Fibroblast of lung (primary cell): ENCODE measurements around the gene FHL1. TPM values are rescaled to one million over a fixed set of nuclear protein-coding genes. Genes with fewer than 3 reads are reported as not detected.

Experiments used
- DNase-seq, 2 donors: peaks; one replicate each; pipeline versions ENCODE4 v3.0.0 to v3.0.0-alpha.2; 2010; ENCODE audit warnings: low read depth in 2 of 2
- H2AFZ ChIP-seq: 2 replicates; pipeline ENCODE4 v1.5.1; 2012; ENCODE audit warnings: low read length, control low read depth, inconsistent platforms
- H3K27ac ChIP-seq: 2 replicates; pipeline ENCODE4 v1.5.1; 2011; ENCODE audit warnings: low read length, control low read depth; ENCODE audit not compliant: insufficient read depth
- H3K27me3 ChIP-seq: 2 replicates; pipeline ENCODE4 v1.5.1; 2011; ENCODE audit warnings: mild to moderate bottlenecking, low read length; ENCODE audit not compliant: control insufficient read depth, insufficient read depth
- H3K36me3 ChIP-seq: 2 replicates; pipeline ENCODE4 v1.5.1; 2011; ENCODE audit warnings: low read length; ENCODE audit not compliant: control insufficient read depth, insufficient read depth
- H3K4me1 ChIP-seq: 2 replicates; pipeline ENCODE4 v1.5.1; 2011; ENCODE audit warnings: low read length; ENCODE audit not compliant: control insufficient read depth, insufficient read depth; ENCODE audit errors: extremely low read depth
- H3K4me2 ChIP-seq: 2 replicates; pipeline ENCODE4 v1.5.1; 2011; ENCODE audit warnings: low read length, control low read depth; ENCODE audit not compliant: insufficient read depth; ENCODE audit errors: extremely low read depth
- H3K4me3 ChIP-seq, 4 experiments: fragments of 200-600 bp in 1 of 4; sonication (generic) in 1 of 4; replicated peaks in 1 of 4; 2 replicates each; pipeline ENCODE4 v1.5.1; 2011 to 2016; ENCODE audit warnings: low read length in 4 of 4, low read depth in 3 of 4, mild to moderate bottlenecking in 3 of 4, control low read depth in 2 of 4, inconsistent platforms in 1 of 4, mixed read lengths in 1 of 4; ENCODE audit not compliant: insufficient read depth in 1 of 4; ENCODE audit errors: control extremely low read depth in 1 of 4
- H3K79me2 ChIP-seq: 2 replicates; pipeline ENCODE4 v1.5.1; 2012; ENCODE audit warnings: mild to moderate bottlenecking, low read length, inconsistent platforms; ENCODE audit not compliant: control insufficient read depth, insufficient read depth
- H3K9ac ChIP-seq: 2 replicates; pipeline ENCODE4 v1.5.1; 2011; ENCODE audit warnings: mild to moderate bottlenecking, low read length, control low read depth; ENCODE audit not compliant: insufficient read depth
- H3K9me3 ChIP-seq: 2 replicates; pipeline ENCODE4 v1.5.1; 2012; ENCODE audit warnings: low read depth, low read length; ENCODE audit not compliant: control insufficient read depth, insufficient read depth
- H4K20me1 ChIP-seq: 2 replicates; pipeline ENCODE4 v1.5.1; 2011; ENCODE audit warnings: low read length; ENCODE audit not compliant: control insufficient read depth, insufficient read depth; ENCODE audit errors: extremely low read depth
- EZH2 ChIP-seq: IDR thresholded peaks from 2 replicates; pipeline ENCODE4 v1.5.1; 2012; ENCODE audit warnings: low read length, control low read depth, mild to moderate bottlenecking; ENCODE audit errors: missing control alignments
- polyA plus RNA-seq, 2 donors: library from polyadenylated mRNA; depleted of rRNA in 1 of 2; stranded (reverse) in 1 of 2; unstranded in 1 of 2; fragments of >200 nt; gene quantifications; 2 replicates each; pipeline ENCODE4 v1.2.1, GENCODE V29; 2011 to 2012; ENCODE audit warnings: missing spikeins in 1 of 2
- total RNA-seq: library from RNA; depleted of rRNA; stranded (reverse); fragments of >200 nt; gene quantifications from 2 replicates; pipeline ENCODE4 v1.2.1, GENCODE V29; 2014
- TF ChIP-seq, protein P1 (sequence below), 2 donors: IDR thresholded peaks in 1 of 2; conservative IDR thresholded peaks in 1 of 2; 1 replicate in 1 of 2; 2 replicates in 1 of 2; pipeline ENCODE4 v1.5.1; 2011 to 2012; ENCODE audit warnings: low read length in 2 of 2, control low read depth in 1 of 2, inconsistent platforms in 1 of 2, low read depth in 1 of 2, mild to moderate bottlenecking in 1 of 2

The FHL1 gene
- total and polyA plus RNA-seq, 2 donors (not counting 1 experiment from before 2014, with no cell fraction given) = 180 to 627 TPM

- Histone ChIP-seq H2AFZ (no peak overlapping the region), H3K9ac (no peak overlapping the region)
Measured at GRCh38 chrX:136259543-136259942, 112.2 kb downstream of the FHL1 start.

GRCh38 chrX:136260776-136261175 lies 113.4 kb downstream of the FHL1 start:
- H3K4me2 ChIP-seq = no peak overlapping the region

More at GRCh38 chrX:136259543-136259942, 112.2 kb downstream of the FHL1 start:
- H3K4me3 ChIP-seq = no peak overlapping the region
- H3K79me2 ChIP-seq = no peaks in the 10 kb centered on the region
- peak overlapping the region; percentile 13 for H3K4me2 ChIP-seq
- H3K27me3 ChIP-seq = no peaks in the 10 kb centered on the region
- H3K36me3 ChIP-seq = no peaks in the 10 kb centered on the region
- H4K20me1 ChIP-seq = no peaks in the 10 kb centered on the region
- H3K27ac ChIP-seq = peak overlapping the region; percentile 71
- no peaks in the 10 kb centered on the region for H3K9me3 ChIP-seq
- DNase-seq = peak; percentile 54 to 77
- no peak for TF ChIP-seq EZH2
- TF ChIP-seq, protein P1, sequence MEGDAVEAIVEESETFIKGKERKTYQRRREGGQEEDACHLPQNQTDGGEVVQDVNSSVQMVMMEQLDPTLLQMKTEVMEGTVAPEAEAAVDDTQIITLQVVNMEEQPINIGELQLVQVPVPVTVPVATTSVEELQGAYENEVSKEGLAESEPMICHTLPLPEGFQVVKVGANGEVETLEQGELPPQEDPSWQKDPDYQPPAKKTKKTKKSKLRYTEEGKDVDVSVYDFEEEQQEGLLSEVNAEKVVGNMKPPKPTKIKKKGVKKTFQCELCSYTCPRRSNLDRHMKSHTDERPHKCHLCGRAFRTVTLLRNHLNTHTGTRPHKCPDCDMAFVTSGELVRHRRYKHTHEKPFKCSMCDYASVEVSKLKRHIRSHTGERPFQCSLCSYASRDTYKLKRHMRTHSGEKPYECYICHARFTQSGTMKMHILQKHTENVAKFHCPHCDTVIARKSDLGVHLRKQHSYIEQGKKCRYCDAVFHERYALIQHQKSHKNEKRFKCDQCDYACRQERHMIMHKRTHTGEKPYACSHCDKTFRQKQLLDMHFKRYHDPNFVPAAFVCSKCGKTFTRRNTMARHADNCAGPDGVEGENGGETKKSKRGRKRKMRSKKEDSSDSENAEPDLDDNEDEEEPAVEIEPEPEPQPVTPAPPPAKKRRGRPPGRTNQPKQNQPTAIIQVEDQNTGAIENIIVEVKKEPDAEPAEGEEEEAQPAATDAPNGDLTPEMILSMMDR (conservative IDR thresholded peaks at IDR 0.05 in 1 of 2, IDR thresholded peaks at IDR 0.05 in 1 of 2; ENCODE audit: low read depth in 1 of 2, low read length in 2 of 2) = no peak
- H3K4me1 ChIP-seq = peaks cover 23% of the 10 kb centered on the region

More at GRCh38 chrX:136260776-136261175, 113.4 kb downstream of the FHL1 start:
- Histone ChIP-seq H3K36me3 (no peaks in the 10 kb centered on the region), H2AFZ (no peak overlapping the region), H3K9me3 (no peaks in the 10 kb centered on the region), H3K4me1 (peaks cover 23% of the 10 kb centered on the region), H3K27ac (peak overlapping the region; percentile 71), H3K27me3 (no peaks in the 10 kb centered on the region), H4K20me1 (no peaks in the 10 kb centered on the region), H3K4me3 (no peak overlapping the region), H3K79me2 (no peaks in the 10 kb centered on the region), H3K9ac (no peak overlapping the region)
- TF ChIP-seq EZH2 = no peak
- peak; percentile 78 to 79 for DNase-seq

Other genes starting within 250 kb of the FHL1 start
- 9.5 and 10.4 TPM in 2 replicates for gene MMGT1, start 173.5 kb upstream of the FHL1 start, total RNA-seq
- 26.9 and 27.9 TPM in 2 replicates for gene MMGT1, start 173.5 kb upstream of the FHL1 start, polyA plus RNA-seq
- gene SLC9A6, start 162.1 kb upstream of the FHL1 start, total RNA-seq = 18.2 and 30.4 TPM in 2 replicates
- 22.2 and 23.6 TPM in 2 replicates for gene SLC9A6, start 162.1 kb upstream of the FHL1 start, polyA plus RNA-seq
- gene MAP7D3, start 103.9 kb downstream of the FHL1 start, total RNA-seq = 19.0 and 20.5 TPM in 2 replicates
- gene MAP7D3, start 103.9 kb downstream of the FHL1 start, polyA plus RNA-seq = 18.4 and 30.7 TPM in 2 replicates
- gene ADGRG4, start 153.4 kb downstream of the FHL1 start, total RNA-seq = not detected in 2 replicates
- 0.03 TPM in 1 of 2 replicates, not detected in the other for gene ADGRG4, start 153.4 kb downstream of the FHL1 start, polyA plus RNA-seq